ENCODE data around the gene SLC25A28.
A peak's percentile ranks its signal among the peaks of the same experiment; 100 is the strongest.

The SLC25A28 gene, protein sequence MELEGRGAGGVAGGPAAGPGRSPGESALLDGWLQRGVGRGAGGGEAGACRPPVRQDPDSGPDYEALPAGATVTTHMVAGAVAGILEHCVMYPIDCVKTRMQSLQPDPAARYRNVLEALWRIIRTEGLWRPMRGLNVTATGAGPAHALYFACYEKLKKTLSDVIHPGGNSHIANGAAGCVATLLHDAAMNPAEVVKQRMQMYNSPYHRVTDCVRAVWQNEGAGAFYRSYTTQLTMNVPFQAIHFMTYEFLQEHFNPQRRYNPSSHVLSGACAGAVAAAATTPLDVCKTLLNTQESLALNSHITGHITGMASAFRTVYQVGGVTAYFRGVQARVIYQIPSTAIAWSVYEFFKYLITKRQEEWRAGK
- 53.7 to 72.8 (median 64.6) reads per million in 4 experiments for total RNA-seq

GRCh38 chr10:99619851-99620710 is at the start of gene SLC25A28:
SLC25A28 (minus strand) TSS chr10:99620439; CDS start chr10:99620335, 104 bp downstream.
- DNase-seq: peak; percentile 96

DNA sequence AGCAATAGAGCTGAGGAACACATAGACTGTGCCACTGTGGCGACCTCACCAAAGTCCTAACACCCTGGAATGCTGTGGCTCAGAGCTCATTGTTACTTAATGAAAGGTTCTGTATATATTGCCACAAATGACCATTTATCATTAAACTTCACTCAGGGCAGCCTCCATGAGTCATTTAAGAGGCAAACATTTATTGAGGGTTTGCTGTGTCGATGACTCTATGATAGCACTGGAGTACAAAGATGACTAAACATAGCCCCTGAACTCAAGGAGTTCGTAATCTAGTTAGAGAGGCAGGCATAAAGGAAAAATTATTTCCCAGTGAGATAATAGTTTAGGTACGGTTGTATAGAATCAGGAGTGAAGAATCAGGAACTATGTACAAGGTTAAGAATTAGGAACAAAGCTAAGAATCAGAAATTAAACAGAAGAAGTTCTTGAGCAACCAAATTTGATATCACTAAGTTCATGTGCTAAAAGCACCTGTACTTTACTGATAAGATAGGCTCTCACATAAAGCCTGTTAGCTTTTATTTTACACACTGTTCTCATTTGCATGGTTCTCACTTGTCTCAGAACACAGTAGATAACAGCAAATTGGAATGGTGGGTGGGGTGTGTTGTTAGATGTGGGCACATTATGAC is 47.0 kb upstream of the SLC25A28 start:
- no peak for DNase-seq

- DNase-seq: no peak
These were observed 45.1 kb upstream of the SLC25A28 start for GRCh38 chr10:99665304-99665703.

DNA sequence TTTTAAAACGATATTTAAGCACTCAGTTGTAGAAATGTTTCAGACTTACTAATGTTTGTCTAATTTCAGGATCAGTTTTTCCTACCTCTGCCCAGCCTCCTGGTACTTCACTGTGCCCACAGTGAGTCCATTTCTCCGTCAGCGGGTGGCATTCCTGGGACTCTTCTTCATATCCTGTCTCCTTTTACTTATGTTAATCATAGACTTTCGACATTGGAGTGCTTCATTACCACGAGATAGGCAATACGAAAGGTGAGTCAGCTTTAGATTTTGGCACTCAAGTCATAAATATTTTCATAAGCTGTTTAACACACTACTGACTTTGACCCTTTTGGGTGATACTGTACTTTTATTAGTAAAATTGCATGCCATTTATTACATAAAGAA is 41.1 kb upstream of the SLC25A28 start:
- DNase-seq: no peak

DNA sequence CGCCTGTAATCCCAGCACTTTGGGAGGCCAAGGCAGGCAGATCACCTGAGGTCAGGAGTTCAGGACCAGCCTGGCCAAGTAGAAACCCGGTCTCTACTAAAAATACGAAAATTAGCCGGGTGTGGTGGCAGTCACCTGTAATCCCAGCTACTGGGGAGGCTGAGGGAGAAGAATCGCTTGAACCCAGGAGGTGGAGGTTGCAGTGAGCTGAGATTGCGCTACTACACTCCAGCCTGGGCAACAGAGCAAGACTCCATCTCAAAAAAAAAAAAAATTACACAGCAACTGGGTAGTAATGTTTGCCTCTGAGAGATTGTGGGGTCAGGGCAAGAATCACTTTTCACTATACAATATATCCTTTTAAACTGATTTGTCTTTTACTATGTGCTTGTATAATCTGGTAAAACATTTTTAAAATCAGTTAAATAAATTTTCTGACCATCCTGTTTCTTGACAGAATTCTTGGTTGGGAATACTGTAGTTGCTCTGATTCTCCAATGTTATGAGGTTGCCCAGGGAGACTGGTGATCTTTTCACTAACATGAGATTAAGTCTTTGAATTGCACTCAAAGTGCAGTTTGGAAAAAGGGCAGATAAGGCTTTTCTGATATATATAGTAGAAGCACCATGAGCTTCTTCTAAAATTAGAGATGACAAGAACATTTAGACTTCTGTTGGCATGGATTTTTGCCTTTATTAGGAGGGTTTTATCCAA is 40.6 kb upstream of the SLC25A28 start:
- DNase-seq: no peak

DNA sequence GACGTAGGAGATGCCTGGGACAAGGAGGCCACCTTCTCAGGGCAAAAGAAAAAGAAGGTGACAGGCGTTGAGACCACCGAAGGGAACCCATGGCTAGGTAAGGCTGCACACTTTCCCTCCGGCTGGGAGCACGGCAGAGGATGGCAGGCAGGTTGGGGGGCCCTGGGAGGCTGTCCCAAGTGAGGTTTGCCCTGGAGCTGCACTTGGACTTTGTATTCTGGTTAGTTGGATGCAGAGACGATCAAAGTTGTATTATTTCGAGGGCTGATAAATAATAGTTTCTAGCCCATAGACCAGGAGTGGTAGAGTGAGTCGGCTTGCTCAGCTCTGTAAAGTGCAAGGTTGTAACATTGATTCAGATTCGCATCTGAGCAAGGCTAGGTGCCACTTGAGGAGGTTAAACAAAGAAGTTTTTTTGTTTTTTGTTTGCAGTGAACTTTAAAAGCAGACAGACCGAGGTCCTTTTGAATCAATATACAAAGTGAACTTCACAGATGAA is 39.7 kb upstream of the SLC25A28 start:
- DNase-seq: no peak

GRCh38 chr10:99659031-99659867 is 39.0 kb upstream of the SLC25A28 start, which contains the start of gene ENTPD7:
ENTPD7 (plus strand) TSS chr10:99659509; CDS start chr10:99659957, 448 bp downstream.
- peak; percentile 74 for DNase-seq

DNA sequence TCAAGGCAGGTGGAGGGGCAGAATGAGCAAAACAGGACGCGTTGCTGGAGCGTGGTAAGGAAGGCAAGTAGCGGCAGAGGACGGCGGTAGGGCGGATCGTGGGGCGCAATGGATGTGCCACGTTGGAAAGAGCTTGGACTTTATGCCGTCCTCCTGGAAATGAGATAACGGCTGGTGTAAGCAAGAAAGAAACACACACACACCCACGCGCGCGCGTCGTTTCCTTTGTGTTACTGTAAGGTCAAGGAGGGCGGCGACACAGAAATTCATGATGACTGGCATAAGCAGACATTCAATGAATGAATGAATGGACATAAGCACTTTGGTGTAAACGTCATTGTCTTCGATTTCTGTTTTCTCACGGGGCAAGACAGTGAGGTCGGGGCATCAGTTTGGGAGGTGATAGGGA is 38.4 kb upstream of the SLC25A28 start:
- DNase-seq: peak; percentile 5

GRCh38 chr10:99656199-99657064 is 36.2 kb upstream of the SLC25A28 start:
- DNase-seq: no peak

- no peak for DNase-seq
These were observed 34.3 kb upstream of the SLC25A28 start for GRCh38 chr10:99654390-99655175.

DNA sequence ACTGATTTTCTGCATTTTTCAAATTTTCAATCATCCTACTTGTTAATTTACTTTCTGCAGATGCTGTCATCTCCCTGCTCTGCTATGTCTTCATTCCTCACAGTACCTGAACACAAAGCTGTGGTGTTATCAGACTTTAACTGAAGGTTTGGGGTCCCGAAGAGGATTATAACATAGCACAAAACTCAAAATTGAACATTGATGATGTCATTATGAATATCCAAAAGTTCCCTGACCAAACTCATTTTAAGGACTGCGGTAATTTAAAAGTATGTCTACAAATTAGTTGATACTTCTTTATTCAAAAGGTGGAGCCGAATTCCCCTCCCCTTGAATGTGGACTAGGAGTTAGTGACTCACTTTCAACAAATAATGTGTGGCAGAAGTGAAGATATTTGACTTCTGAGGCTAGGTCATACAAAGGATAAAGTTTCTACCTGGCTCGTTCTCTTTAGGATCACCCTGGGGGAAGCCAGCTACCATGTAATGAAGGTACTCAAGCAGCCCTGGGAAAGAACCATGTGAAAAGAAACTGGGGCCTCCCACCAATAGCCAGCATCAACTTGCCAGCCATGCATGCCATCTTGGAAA is 32.7 kb upstream of the SLC25A28 start:
- DNase-seq: no peak

GRCh38 chr10:99648717-99649116 is 28.5 kb upstream of the SLC25A28 start:
- DNase-seq: no peak

DNA sequence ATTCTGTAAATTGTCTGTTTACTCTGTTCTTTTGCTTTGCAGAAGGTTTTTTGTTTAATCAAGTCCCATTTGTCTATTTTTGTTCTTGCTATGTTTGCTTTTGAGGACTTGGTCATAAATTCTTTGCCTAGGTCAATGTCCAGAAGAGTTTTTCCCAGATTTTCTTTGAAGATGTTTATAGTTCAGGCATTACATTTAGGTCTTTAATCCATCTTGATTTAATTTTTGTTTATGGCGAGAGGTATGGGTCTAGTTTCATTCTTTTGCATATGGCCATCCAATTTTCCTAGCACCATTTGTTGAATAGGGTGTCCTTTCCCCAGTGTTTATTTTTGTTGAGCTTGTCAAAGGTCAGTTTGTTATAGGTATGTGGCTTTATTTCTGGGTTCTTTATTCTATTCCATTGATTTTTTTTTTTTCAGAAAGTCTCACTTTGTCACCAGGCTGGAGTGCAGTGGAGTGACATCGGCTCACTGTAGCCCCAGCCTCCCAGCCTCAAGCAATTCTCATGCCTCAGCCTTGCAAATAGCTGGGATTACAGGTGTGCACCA is 27.4 kb upstream of the SLC25A28 start:
- no peak for DNase-seq

DNA sequence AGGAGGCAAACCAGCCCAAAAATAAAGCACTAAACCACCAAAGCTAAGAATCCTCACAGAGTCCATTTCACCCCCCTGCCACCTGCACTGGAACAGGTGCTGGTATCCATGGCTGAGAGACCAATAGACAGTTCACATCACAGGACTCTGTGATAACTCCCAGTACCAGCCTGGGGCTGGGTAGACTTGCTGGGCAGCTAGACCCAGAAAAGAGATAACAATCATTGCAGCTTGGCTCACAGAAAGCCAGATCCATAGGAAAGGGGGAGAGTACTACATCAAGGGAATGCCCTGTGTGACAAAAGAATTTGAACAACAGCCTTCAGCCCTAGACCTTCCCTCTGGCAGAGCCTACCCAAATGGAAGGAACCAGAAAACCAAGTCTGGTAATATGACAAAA is 13.6 kb upstream of the SLC25A28 start:
- DNase-seq: no peak

- DNase-seq: no peak
These were observed 11.3 kb upstream of the SLC25A28 start for GRCh38 chr10:99631496-99631895.

- no peak for DNase-seq
These were observed 10.8 kb upstream of the SLC25A28 start for GRCh38 chr10:99630991-99631390.

DNA sequence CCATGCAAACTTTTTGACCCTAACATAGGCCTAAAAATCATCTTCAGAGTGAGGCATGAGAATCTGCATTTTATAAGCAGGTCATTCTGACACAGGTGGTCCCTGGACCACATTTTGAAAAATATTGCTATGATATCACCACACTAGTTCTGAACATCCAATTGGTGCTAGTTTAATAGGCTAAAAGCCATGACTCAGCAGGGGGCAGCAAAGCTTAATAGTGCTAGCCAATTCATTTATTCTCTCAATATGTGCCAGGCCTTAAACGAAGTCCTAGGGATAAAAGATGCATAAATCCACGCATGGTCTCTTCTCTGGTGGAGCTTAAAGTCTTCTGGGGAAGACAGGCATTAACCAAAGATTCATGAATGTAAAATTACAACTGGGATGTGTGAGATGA is 10.2 kb upstream of the SLC25A28 start:
- no peak for DNase-seq

GRCh38 chr10:99629625-99629978 is 9.4 kb upstream of the SLC25A28 start:
- no peak for DNase-seq

Measured in effector CD8-positive, alpha-beta T cell (primary cell).